Liver (tissue), 3 donors: ENCODE measurements around the gene KCNK3.

Source experiments
- ATF3 ChIP-seq: IDR thresholded peaks from 2 replicates; pipeline ENCODE4 v1.6.1; 2016; ENCODE audit warnings: antibody characterized with exemption
- CTCF ChIP-seq: fragments of 150-350 bp; IDR thresholded peaks from 2 replicates; pipeline ENCODE4 v1.5.1; 2017; ENCODE audit warnings: improper control_type of control experiment, low read depth, low read length; ENCODE audit not compliant: missing input control
- HNF4A ChIP-seq, 2 donors: conservative IDR thresholded peaks; 2 replicates each; pipeline ENCODE4 v1.6.1; 2016; ENCODE audit warnings: antibody characterized with exemption in 2 of 2, mild to moderate bottlenecking in 2 of 2
- JUND ChIP-seq, 2 donors: IDR thresholded peaks; 2 replicates each; pipeline ENCODE4 v1.6.1; 2016; ENCODE audit warnings: antibody characterized with exemption in 2 of 2
- RAD21 ChIP-seq, 2 donors: IDR thresholded peaks; 2 replicates each; pipeline ENCODE4 v1.6.1; 2016; ENCODE audit warnings: antibody characterized with exemption in 2 of 2, mild to moderate bottlenecking in 2 of 2
- TAF1 ChIP-seq: conservative IDR thresholded peaks from 2 replicates; pipeline ENCODE4 v1.6.1; 2016; ENCODE audit warnings: antibody characterized with exemption, mild to moderate bottlenecking
- YY1 ChIP-seq: IDR thresholded peaks from 2 replicates; pipeline ENCODE4 v1.6.1; 2016; ENCODE audit warnings: antibody characterized with exemption, mild to moderate bottlenecking
- ZBTB33 ChIP-seq: IDR thresholded peaks from 2 replicates; pipeline ENCODE4 v1.6.1; 2016; ENCODE audit warnings: antibody characterized with exemption
- donor health status: healthy.
- donor health status: healthy.

- peak; percentile 94 for TF ChIP-seq CTCF
- peak; percentile 97 to 99 for TF ChIP-seq RAD21 (IDR thresholded peaks at IDR 0.05)
- TF ChIP-seq ATF3, result no peak
- peak; percentile 7 for TF ChIP-seq YY1
- peak; percentile 44 to 77 for TF ChIP-seq HNF4A (conservative IDR thresholded peaks at IDR 0.05)
- peak in 1 of 2 donors; percentile 41 for TF ChIP-seq JUND (IDR thresholded peaks at IDR 0.05)
- no peak for TF ChIP-seq ZBTB33
- no peak for TF ChIP-seq TAF1
Observed at GRCh38 chr2:26745609-26746327, 53.2 kb downstream of the KCNK3 start.
